Calu3 (cell line): ENCODE measurements around the gene C6orf58. TPM values are rescaled to one million over a fixed set of nuclear protein-coding genes. Genes with fewer than 3 reads are reported as not detected.

Experiments
- BruUV-seq: library from RNA; stranded (reverse); fragments of 400-500 nt; replicated peaks from 2 replicates; lab custom pipeline; 2021; lab: Mats Ljungman, UMichigan
- CTCF ChIA-PET: fragments of 300-600 bp; sonication (Branson Sonifier 250); formaldehyde crosslinking; loops from one replicate; lab custom pipeline; 2022; ENCODE audit warnings: antibody characterized with exemption; lab: Charles Lee
- DNase-seq: peaks from one replicate; pipeline ENCODE4 v3.0.0; 2022
- H3K27ac Mint-ChIP-seq: one replicate; pipeline ENCODE4 v1.8.0; 2022; ENCODE audit warnings: mixed read lengths; ENCODE audit not compliant: unreplicated experiment
- H3K27me3 Mint-ChIP-seq: one replicate; pipeline ENCODE4 v1.8.0; 2022; ENCODE audit warnings: mixed read lengths; ENCODE audit not compliant: unreplicated experiment
- H3K36me3 Mint-ChIP-seq: one replicate; pipeline ENCODE4 v1.8.0; 2022; ENCODE audit warnings: mild to moderate bottlenecking, moderate library complexity, mixed read lengths; ENCODE audit not compliant: insufficient read depth, unreplicated experiment
- H3K4me1 Mint-ChIP-seq: one replicate; pipeline ENCODE4 v1.8.0; 2022; ENCODE audit warnings: mild to moderate bottlenecking, low read depth, mixed read lengths; ENCODE audit not compliant: unreplicated experiment
- H3K4me3 Mint-ChIP-seq: one replicate; pipeline ENCODE4 v1.8.0; 2022; ENCODE audit warnings: mild to moderate bottlenecking, low read depth, moderate library complexity, mixed read lengths; ENCODE audit not compliant: unreplicated experiment
- H3K9me3 Mint-ChIP-seq: one replicate; pipeline ENCODE4 v1.8.0; 2022; ENCODE audit warnings: low read depth, mixed read lengths; ENCODE audit not compliant: unreplicated experiment
- intact Hi-C: fragments of 100-400 bp; cut with micrococcal nuclease; formaldehyde crosslinking; loops from one replicate; pipeline ENCODE4 v1.10.0; 2022; ENCODE audit not compliant: unreplicated experiment
- total RNA-seq: library from RNA; stranded (reverse); gene quantifications from 2 replicates; pipeline ENCODE4 v1.2.3, GENCODE V29; 2022
- TF ChIP-seq, protein P1 (sequence below): fragments of 200-600 bp; IDR thresholded peaks from one replicate; pipeline ENCODE4 v1.8.0; 2022; ENCODE audit warnings: antibody characterized with exemption; ENCODE audit not compliant: unreplicated experiment

C6orf58 gene
- total RNA-seq, 1 experiment from 2014 or later: 0.31 TPM

DNA sequence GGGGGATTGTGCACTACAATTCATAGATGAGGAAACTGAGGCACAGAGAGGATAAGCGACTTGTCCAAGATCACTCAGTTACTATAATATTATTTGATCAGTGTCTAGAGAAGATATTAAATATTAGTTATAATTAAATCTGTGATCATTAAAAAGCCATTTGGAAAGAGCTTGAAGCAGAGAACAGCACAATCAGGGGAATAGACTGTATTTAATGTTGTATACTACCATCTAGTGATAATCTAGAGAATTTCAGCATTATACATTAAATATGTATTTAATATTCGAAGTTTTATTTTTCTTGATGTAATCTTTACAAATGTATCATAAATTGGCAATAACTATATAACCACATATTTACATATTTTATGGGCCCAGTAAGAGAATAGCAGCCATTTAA lies 37.7 kb upstream of the C6orf58 start:
- DNase-seq: no peak
- Mint-ChIP-seq H3K27me3 (no peaks in the 10 kb centered on the region), H3K9me3 (no peaks in the 10 kb centered on the region), H3K36me3 (no peaks in the 10 kb centered on the region), H3K4me1 (no peaks in the 10 kb centered on the region), H3K4me3 (no peak overlapping the region), H3K27ac (no peak overlapping the region)
- BruUV-seq: no TSS peak
- CTCF ChIA-PET: interaction anchor here (0.9 to 2.0 kb wide), 8 partner anchors 20 to 524 kb away, joined by 3 to 10 read pairs (median 6); partner anchors contain the start of genes KIAA0408 and MTCL3
- intact Hi-C loops: loop anchor here (1.0 to 5.0 kb wide), 2 partner anchors 74 to 237 kb away; no protein-coding TSS in a partner anchor
- TF ChIP-seq, protein P1, sequence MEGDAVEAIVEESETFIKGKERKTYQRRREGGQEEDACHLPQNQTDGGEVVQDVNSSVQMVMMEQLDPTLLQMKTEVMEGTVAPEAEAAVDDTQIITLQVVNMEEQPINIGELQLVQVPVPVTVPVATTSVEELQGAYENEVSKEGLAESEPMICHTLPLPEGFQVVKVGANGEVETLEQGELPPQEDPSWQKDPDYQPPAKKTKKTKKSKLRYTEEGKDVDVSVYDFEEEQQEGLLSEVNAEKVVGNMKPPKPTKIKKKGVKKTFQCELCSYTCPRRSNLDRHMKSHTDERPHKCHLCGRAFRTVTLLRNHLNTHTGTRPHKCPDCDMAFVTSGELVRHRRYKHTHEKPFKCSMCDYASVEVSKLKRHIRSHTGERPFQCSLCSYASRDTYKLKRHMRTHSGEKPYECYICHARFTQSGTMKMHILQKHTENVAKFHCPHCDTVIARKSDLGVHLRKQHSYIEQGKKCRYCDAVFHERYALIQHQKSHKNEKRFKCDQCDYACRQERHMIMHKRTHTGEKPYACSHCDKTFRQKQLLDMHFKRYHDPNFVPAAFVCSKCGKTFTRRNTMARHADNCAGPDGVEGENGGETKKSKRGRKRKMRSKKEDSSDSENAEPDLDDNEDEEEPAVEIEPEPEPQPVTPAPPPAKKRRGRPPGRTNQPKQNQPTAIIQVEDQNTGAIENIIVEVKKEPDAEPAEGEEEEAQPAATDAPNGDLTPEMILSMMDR: no peak

DNA sequence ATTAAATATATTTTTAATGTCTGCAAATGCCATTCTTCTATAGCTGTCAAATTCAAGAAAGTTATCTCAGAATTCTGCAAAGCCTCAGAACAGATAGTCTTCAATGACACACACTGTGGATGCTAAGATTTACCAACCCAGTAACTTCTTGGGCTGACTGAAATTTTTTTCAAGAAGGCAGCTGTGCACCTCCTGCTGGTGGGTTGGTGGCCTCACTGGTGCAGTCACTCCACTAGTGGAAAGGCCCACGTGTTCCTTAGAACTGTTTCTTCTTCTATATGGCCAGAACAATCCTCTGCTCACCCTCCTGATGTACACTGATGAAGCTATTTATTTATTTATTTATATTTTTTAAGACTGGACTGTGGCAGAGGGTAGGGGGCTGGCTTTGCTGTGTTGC lies 29.8 kb upstream of the C6orf58 start:
- Mint-ChIP-seq H3K36me3 (no peaks in the 10 kb centered on the region), H3K4me1 (peaks cover 7% of the 10 kb centered on the region), H3K4me3 (no peak overlapping the region), H3K27ac (no peak overlapping the region), H3K27me3 (no peaks in the 10 kb centered on the region), H3K9me3 (no peaks in the 10 kb centered on the region)
- intact Hi-C loops: no loop called here
- no peak for DNase-seq
- CTCF ChIA-PET: no interaction called here
- TF ChIP-seq, protein P1: no peak
- no TSS peak for BruUV-seq

DNA sequence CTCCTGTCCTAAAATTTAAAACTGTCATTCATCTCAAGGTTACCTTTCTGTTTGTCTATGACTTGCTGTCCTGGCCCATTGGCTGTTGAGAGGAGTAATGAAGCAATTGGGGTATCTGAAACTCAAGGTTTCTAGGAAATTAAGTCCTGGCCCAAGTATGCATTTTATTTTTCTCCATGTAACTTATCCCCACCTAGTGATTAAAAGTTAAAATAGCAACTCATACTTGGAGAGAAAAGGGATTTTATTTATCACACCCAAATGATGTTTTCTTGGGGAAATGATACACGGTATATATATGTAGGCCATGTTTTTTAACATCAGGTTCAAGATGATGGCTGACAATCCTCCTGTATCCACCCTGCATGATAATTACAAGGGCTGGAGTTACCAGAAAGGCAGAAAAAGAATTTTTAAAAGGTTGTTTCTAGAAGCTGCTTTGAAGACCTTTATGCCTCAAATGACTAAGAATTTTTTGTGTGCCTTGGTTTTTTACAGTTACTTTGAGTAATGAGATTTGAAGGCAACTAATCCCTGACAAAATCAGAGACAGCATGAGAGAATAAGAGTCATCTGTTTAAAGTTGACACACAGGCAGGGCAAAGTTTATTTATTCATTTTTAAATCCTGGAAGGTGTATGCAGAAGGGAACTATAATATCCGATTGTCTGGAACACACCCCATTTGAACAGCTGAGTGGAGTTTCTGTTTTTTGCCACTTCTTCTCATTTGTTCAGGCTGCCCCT lies 28.9 kb upstream of the C6orf58 start:
- Mint-ChIP-seq H3K9me3 (no peaks in the 10 kb centered on the region), H3K27ac (no peak overlapping the region), H3K4me3 (no peak overlapping the region), H3K36me3 (no peaks in the 10 kb centered on the region), H3K4me1 (peaks cover 7% of the 10 kb centered on the region), H3K27me3 (no peaks in the 10 kb centered on the region)
- DNase-seq: no peak
- CTCF ChIA-PET: no interaction called here
- TF ChIP-seq, protein P1: peak; percentile 22
- no TSS peak for BruUV-seq
- intact Hi-C loops: no loop called here

DNA sequence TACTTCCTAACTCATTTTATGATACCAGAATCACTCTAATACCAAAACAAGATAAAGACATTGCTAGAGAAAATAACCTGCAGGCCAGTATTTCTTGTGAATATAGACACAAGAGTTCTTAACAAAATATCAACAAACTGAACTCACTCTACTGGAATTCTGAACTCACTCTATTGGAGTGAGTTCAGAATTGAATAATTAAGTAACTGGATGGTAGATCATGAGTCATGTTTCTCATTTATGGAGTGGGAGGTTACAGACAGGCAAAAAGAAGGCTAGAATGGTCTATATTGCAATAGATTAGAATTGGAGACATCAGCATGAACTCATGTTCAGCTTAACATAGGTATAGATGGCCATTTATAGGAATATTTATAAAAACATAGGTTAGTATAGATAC lies 26.6 kb upstream of the C6orf58 start:
- no peaks in the 10 kb centered on the region for H3K36me3 Mint-ChIP-seq
- TF ChIP-seq, protein P1: no peak
- intact Hi-C loops: no loop called here
- DNase-seq: no peak
- CTCF ChIA-PET: no interaction called here
- H3K4me1 Mint-ChIP-seq: peaks cover 7% of the 10 kb centered on the region
- BruUV-seq: no TSS peak
- no peaks in the 10 kb centered on the region for H3K9me3 Mint-ChIP-seq
- H3K4me3 Mint-ChIP-seq: no peak overlapping the region
- no peak overlapping the region for H3K27ac Mint-ChIP-seq
- no peaks in the 10 kb centered on the region for H3K27me3 Mint-ChIP-seq
